SKM-1 (cell line): ENCODE data around the gene ADCY2.

ENCODE experiments used
- DNase-seq: peaks from one replicate; lab custom pipeline; 2025; ENCODE audit not compliant: unreplicated experiment; lab: John Stamatoyannopoulos, UW

The ADCY2 gene

DNA sequence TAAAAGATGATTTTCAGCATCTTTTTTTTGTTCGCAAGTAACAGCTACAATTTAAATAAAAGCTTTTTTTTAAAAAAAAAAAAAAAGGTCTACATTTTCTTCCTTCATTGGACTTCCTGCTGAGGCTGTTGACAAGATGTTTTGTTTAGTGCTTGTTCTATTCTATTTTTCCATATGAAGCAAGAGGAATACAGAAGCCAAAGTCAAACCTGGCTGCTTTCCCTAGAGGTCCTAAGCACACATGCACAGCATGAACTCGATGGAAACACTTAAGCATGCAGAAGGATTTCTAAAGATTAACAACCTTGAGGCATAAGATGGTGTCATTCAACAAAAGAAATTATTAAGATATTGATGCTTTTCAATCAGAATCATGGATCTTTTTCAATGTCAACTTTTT, 105.1 kb downstream of the ADCY2 start:
- DNase-seq: no peak

DNA sequence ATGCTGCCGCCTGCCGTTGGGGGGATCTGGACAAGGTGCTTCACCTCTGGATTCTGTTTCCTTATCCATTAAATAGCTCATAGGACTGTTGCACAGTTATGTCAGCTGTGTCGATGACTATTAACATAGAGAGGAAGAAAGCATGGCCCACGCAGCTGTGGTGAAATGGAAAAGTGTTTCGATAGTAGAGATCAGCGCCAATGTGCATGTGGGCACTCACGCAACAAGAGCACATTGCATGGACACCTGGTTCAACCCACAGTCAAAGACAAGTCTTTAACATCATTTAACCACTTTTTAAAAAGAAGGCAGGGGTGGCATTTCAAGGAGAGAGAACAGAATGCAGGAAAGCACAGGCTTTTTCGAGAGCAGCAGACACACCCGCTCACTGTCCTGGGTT, 107.6 kb downstream of the ADCY2 start:
- no peak for DNase-seq

DNA sequence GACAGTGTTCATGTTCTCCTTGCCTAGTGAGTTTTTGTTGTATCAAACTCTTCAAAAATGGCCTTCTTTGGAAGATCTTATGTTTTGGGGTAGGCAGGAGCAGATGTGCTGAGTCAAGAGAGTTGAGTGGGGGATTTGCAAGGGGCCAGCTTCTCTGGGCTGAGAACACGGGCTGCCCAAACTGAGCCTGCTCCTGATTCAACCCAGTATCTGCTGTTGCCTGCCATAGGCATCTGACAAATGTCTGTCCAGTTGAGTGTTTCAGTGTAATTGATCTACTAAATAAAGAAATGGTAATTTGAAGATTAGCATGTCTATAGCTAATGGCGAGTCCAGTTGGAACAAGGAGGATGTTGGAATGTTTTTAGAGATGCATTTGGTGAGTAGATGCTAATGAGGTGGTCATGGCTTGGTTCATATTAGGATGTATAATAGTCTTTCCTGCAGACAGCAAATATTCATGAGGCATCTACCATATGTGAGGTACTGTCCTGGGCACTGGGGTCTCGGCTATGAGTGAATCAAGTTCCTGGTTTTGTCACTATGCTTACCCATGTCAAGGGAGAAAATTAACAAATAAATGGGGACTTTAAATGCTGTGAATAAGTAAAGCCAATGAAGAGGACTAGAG, 119.5 kb downstream of the ADCY2 start:
- no peak for DNase-seq

DNA sequence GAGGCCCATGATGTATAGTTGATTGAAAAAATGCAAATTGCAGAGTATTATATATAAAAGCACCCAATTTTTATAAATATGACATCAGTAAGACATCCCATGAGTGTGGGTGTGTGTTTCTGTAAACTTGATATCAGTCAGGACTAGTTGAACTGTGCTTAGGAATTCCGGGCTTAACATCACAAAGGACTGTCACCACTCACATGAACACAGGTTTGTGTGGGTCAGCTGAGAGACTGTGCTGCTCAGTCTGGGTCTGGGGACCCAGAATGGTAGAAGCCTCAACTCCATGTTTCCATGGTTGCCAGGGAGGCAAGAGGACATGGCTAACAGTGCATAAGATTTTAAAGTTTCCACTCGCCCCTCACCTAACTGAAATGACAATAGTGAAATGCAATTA, 120.3 kb downstream of the ADCY2 start:
- DNase-seq: no peak

DNA sequence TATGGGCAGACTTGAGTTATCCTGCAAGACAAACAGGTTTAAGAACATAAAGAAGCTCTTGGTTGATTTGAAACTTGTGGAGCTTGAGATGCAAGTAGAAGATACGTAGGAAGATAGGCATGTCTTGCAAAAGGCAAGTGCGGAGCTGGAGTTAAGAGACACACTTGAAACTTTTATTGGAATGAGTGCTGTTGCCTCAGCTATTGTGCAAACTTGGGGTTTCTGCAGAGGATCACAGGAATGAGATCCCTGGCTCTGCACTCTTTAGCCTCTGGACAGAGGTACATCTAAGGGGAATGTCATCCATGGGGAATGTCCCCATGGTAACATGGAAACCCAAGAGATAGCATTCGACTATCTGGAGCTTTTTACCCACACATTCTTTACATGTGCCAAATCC, 121.1 kb downstream of the ADCY2 start:
- DNase-seq: no peak

DNA sequence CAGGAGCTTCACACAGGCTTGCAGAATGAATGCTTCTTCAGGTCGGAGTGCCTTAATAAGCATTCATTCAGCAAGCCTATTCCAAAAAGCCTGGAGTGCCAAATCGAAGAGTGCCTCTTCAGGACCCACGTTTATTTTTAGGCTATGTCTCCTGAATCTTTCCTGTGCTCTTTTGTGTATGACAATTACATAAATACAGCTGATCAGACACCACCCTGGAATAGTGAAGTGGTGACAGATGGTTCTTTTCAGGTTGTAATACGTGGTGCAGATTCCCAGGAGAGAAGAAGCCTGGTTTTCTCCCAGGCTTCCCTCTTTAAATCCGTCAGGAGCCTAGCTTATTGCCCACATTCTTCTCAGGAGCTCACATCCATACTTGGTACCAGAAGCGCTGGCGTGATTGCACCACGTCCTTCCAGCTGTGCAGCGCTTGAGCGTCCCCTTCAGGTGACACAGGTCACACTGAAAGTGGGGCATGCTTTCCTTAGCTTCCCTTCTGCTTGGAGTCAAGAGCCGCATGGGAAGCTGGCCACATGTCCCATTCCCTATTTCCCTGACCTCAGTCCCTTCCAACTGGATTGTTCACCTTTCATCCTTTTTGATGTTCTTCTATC, 123.1 kb downstream of the ADCY2 start:
- no peak for DNase-seq

DNA sequence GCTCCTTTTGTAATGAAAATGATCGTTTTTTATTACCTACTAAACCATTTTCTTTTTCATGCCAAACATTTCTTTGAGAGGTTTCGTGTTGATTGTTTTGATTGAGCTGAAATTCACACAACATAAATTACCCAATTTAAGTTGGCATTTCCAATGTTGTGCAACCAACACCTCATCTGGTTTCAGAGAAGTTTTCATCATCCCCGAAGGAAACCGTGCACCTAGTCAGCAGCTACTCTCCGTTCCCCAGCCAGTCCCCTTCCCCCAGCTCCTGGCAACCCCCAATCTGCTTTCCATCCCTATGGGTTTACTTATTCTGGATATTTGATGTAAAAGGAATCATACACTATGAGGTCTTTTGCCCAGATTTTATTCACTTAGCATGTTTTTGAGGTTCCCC, 123.6 kb downstream of the ADCY2 start:
- no peak for DNase-seq

DNA sequence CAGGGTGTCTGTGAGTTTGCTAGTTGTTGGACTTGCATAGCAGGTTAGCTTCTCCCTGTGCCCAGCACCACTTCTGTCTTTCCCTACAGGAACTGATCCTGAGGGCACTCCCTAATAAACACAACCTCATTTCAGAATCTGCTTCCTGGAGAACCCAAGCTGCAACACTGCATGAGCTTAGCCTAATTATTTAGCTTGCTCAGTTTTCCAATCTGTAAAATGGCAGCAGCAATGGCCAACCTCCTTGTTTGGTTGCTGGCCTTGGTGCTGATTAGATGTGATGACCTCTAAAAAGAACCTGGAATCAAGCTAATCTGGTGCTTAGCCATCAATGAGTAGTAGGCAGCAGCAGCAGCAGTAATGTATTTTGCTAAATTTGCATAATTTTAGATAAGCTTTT, 133.9 kb downstream of the ADCY2 start:
- DNase-seq: no peak

DNA sequence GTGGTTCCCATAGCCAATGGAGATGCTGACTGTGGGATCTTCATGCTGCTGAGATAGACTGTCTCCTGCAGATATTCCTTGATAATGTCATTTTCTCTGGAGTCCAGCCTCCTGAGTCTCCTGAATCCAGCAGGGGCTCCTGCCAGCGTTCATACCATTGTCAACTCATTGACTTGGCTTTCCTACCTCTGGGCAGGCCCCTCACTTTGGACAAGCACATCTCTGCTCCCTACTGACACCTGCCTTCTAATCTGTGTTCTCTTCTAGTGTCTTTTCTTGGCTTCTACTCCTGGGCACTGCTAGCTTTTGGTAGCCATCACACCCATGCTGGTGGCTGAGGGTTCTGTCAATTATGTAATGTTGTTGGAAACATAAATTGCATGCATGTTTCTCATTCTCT, 138.0 kb downstream of the ADCY2 start:
- DNase-seq: no peak

DNA sequence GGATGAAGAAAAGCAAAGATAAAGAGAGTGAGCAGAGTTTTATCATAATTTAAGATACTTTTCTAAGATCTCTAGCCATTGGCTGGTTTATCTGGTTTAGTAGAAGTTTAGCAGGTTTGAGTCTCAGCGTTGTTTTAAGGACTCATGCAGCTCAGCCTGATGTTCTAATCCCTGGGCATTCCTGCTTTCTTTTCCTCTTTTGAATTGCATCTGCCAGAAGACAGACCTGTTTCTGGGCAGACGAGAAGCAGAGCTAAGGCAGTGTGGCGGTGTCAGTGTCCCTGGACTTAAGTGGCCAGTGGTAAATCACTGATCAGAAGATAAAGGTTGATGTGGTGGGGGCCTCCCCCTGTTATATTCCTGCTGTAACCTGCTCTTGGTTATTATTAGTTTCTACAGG, 138.6 kb downstream of the ADCY2 start:
- no peak for DNase-seq

DNA sequence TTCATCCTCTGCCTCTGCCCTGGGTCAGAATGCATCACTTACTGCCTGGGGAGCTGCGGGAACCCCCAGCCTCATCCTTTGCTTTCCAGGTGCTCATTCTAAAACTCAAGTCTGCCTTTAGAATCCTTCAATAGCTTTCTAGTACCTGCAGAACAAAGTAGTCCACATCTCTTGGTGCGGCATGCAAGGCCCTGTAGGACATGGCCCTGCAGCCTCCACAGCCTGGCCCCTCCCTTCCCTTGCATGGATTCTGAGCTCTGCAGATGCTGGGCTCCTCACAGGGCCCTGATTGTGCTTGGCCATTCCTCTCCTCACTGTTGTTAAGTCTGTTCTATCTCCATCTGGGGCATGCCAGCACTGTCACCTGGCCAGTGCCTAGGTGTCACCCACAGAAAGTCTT, 141.6 kb downstream of the ADCY2 start:
- DNase-seq: no peak

DNA sequence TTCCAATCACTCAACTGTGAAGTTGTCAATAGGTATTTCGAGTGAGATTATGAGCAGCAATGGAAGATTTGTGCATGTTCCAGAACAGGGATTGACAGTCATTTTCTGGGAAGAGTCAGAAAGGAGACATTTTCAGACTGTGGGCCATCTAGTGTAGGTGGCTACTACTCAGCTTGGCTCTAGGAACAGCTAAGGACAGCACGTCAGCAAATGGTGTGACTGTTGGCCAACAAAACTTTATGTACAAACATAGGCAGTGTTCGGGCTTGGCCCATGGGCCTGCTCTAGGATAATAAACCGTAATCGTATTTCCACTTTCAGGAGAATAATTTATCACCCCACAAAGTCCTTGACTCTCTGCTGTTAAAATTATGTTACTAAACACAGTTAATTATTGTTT, 143.6 kb downstream of the ADCY2 start:
- no peak for DNase-seq

DNA sequence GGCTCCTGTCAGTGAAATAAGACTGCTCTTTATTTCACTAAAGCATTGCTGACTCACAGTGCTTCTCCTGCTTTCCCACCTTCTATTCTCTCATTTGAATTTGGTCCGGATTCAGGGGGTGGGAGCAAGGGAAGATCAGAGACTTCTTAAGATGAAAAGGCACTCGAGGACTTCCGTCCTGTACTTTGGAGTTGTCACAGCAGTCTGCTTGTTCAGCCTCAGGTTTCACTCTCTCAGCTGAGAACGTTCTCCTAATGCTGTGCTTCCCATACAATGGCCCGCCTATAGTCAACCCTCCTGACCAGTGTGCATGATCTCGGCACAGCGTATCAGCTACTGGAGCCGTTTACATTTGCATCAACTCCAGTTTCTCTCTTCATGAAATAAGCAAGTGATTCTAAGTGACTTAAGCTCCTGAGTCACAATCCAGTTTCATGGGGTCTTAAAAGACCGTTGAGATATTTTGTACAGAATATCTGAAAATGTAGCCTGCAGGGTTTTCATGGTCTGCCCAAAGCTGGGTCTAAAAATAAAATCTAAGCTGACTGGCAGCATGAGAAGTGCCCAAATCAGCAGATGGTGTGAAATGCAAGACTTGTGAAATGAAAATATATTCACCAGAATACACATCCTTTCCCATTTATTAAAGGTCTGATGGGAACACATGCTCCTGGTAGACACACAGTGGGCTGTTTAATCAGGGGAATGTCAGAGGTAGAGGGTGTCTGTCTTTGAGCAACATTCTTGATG, 145.0 kb downstream of the ADCY2 start:
- no peak for DNase-seq

DNA sequence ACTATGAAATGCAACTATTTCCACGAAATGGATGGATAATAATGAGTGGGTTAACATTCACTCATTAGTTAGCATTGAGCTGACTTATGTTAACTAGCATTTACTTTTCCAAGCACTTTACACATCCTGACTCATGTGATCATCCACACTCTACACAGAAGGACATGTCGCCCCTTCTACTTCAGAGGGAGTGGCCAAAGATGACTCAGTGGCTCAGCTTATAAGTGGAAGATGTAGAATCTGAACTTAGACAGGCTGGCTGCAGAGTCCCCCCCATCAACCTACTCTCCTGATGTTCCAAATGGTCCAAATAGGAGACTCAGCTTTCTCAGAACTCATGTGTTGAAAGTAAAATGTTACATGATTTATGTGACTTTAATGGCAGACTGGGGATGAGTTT, 146.0 kb downstream of the ADCY2 start:
- DNase-seq: no peak

DNA sequence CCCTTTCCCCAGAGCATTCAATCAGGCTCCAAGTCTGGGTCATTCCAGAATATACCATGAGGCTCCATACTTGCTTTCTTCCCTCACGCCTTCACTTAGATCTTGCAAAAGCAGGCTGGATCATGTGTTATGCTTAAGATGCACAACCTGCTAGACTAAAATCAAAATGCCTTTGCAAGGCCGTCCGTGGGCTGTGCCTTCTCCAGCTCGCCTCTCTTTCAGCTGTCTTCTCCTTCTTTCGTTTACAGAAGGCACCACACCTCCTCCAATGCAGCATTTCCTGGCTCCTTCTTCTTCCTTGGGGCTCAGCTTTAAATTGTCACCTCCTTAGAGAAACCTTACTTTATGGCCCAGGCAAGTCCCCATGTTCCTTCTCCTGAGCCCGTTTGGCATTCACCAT, 150.6 kb downstream of the ADCY2 start:
- no peak for DNase-seq

DNA sequence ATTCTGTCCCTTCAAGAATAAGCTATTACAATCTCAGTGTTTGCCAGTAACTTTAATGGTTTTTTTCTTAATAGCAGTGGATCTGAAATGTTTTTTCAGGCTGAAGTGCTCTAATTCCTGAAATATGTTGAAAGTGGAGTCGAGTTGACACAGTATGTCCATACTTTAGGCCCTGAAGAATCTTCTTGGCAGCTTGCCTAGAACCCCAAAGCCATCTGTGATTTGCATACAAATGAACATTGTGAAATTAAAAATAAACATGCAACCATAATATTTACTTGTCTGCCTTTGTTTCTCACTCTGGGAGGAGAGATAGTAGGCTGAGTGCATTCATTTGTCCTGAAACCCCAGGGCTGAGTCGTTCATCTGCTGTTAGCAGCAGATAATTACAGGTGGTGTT, 152.7 kb downstream of the ADCY2 start:
- no peak for DNase-seq

DNA sequence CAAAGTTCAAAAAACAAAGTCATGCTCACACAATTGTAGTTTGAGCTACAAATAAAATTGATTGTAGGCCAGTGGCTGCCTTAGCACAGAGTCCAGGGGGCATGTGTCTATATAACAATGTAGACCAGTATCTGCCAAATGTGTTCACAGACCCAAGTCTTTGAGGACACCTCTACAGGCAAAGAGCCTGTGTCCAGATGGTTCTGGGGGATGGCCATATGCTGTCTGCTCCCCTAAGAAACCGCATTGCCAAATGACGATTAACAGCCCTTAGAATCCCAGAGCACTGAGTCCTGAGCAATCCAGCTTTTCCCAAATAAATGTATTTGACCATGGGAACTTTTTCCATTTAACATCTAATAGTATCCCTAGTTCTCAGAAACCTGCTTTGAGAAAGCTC, 169.6 kb downstream of the ADCY2 start:
- DNase-seq: no peak

DNA sequence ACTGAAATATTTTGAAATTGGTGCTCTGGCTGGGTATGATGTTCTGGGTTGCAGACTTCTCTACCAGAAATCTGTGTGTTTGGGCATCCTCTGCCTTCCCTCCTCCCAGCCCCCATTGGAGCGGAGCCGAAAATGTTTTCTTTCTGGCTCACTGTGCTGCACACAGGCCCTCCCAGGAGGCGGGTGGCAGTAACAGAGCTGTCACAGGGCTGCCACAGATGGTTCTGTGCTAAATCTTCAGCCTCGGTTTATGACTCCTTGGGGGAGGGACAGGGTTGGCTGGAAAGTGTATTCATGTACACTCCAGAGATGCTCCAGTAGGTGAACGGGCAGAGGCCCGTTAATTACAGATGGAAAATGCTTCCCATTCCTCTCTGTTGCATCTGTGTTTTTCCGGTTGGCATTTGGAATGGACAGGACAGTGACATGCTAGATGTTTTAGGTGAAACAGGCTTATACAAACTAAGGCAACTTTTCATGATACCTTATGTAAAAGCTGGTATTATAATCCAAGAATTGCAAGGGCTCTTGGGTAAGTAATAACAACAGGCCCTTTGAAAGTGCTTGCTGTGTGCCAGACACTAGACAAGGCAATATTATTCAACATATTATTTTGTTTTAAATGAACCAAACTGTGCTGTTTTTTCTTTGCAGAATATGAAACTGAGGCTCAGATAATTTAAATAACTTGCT, 180.2 kb downstream of the ADCY2 start:
- DNase-seq: no peak

DNA sequence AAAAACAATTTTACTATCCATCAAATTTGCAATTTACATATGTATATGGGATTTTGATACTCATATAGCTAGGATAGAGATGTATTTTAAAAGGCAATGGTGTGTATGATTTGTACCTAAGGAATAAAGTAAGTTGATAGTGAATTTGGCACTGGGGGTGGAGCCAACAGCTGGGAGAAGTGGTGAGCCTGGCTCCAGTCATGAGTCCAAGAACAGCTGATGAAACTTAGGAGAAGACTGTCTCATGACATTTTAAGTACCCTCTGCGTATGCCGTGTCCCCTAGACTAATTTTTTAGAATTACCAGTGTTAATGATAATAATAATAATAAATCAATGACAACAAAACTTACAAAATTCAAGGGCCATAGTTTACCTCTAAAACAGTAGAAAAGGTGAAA, 181.4 kb downstream of the ADCY2 start:
- no peak for DNase-seq

DNA sequence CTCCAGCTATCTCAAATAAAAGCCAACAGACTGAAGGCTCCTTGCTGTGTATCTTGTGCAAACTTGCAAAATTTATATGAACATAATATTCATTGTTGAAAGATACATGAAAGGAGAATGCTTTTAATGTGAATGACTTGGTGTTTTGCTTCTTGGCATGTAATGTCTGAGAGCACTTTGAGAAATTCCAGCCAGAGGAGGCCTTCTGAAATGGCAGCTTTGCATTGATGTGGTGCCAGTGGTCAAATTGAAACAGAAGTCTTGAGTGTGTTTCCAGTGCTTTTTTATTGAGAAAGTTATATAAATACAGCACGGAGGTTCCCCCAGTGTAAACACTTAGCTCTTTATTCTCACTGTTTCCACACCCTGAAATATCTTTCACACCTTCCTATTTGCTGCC, 182.1 kb downstream of the ADCY2 start:
- no peak for DNase-seq

DNA sequence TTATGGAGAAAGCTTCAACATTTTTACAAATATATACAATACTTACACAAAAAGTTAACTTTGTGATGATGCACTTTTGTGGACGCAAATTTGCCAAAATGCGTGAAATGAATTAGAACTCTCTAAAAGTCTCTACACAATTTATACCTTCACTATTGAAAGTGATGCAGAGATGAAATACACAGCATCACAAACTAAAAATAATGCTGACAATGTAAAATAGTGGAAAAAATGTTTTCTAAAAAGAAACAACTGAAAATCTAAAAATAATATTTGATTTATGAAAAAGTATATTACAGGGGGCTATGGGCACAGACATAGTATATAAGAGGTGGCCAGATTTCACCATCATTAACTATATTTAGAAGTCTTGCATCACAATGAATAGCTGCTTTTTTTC, 188.8 kb downstream of the ADCY2 start:
- no peak for DNase-seq

DNA sequence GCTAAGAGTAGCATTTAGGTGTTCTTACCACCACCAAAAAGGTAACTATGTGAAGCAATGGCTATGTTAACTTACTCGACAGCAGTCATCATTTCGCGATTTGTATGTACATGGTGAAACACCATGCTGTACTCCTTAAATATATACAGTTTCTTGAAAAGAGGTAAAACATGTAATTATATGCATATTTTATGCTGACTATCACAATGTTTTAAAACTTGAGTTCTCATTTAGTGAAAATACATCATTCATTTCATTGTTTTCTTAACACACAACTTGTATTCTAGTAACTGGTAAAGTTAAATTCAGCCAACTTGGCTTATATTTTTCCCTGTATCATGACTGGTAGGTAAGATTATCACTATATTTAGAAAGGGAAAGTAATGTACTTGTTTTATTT, 189.9 kb downstream of the ADCY2 start:
- no peak for DNase-seq
